ENCODE results near the gene FCMR.

DNA sequence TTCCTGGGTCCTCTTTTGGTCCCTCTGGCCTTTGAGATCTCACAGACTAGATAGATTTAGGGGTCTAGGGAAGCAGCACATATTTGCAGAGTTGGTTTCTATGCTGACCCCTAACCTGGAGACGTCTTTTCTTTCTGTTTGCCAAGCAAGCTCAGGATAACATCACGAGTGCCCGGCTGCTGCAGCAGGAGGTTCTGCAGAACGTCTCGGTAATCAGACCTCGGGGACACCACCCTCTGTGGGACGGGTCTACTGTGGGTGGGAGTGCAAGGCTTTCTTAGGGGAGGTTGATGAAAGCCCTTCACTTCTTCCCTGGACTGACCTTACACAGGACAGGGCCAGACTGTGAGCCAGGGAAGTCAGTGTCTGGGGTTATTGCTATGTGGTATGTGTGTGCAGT lies 21.6 kb downstream of the FCMR start:
- TF ChIP-seq POLR2A (IDR thresholded peaks at IDR 0.05; ENCODE audit: low read depth, low read length) = no peak
- TF ChIP-seq POLR2AphosphoS5 (IDR thresholded peaks at IDR 0.05; ENCODE audit: low read depth, low read length) = no peak
- TF ChIP-seq TAF1 (IDR thresholded peaks at IDR 0.05; ENCODE audit: low read depth, low read length) = no peak
- no peak for TF ChIP-seq SPI1 (IDR thresholded peaks at IDR 0.05; ENCODE audit: low read depth, low read length)
- no peak for TF ChIP-seq PAX5 (IDR thresholded peaks at IDR 0.05; ENCODE audit: insufficient read depth, low read length, severe bottlenecking)

All from GM12891 (cell line).